Panc1 (cell line): ENCODE measurements around the gene ADRB1. TPM values are rescaled to one million over a fixed set of nuclear protein-coding genes. Genes with fewer than 3 reads are reported as not detected.

Source experiments
- ATAC-seq: fragments of 200-7000 bp; cut with Tn5 transposase; 2 replicates; pipeline ENCODE4 v1.9.1; 2020; ENCODE audit warnings: mild to moderate bottlenecking, moderate library complexity
- BruUV-seq: library from RNA; stranded (reverse); fragments of 400-500 nt; replicated peaks from 2 replicates; lab custom pipeline; 2021; lab: Mats Ljungman, UMichigan
- CTCF ChIA-PET: fragments of 300-600 bp; sonication (Branson Sonifier 250); formaldehyde crosslinking; loops from one replicate; lab custom pipeline; 2022; ENCODE audit warnings: antibody characterized with exemption; lab: Charles Lee
- POLR2A ChIA-PET: fragments of 300-600 bp; sonication (Branson Sonifier 250); formaldehyde crosslinking; loops from one replicate; lab custom pipeline; 2022; ENCODE audit warnings: antibody characterized with exemption; lab: Charles Lee
- DNase-seq: peaks from one replicate; pipeline ENCODE4 v3.0.0-alpha.2; 2010; ENCODE audit warnings: low read depth, low spot score
- H3K27ac ChIP-seq: 2 replicates; pipeline ENCODE4 v1.5.1; 2011; ENCODE audit warnings: mild to moderate bottlenecking, low read length, inconsistent platforms
- H3K27me3 ChIP-seq: fragments of 200-500 bp; sonication (Bioruptor generic); 2 replicates; pipeline ENCODE4 v1.6.0; 2014; ENCODE audit warnings: low read length, inconsistent platforms; ENCODE audit not compliant: control insufficient read depth, insufficient read depth
- H3K36me3 ChIP-seq: fragments of 200-500 bp; sonication (Bioruptor generic); 2 replicates; pipeline ENCODE4 v1.5.1; 2014; ENCODE audit warnings: inconsistent platforms, mild to moderate bottlenecking, low read length, moderate library complexity; ENCODE audit not compliant: control insufficient read depth, insufficient read depth
- H3K4me1 ChIP-seq: 2 replicates; pipeline ENCODE4 v1.5.1; 2011; ENCODE audit warnings: inconsistent platforms, mild to moderate bottlenecking, low read length, moderate library complexity; ENCODE audit not compliant: control insufficient read depth, insufficient read depth
- H3K4me3 ChIP-seq, 2 experiments: 2 replicates each; pipeline ENCODE4 v1.5.1; 2011 to 2012; ENCODE audit warnings: low read depth in 2 of 2, low read length in 2 of 2, mild to moderate bottlenecking in 2 of 2, inconsistent platforms in 1 of 2, moderate library complexity in 1 of 2
- H3K9me3 ChIP-seq: fragments of 200-500 bp; sonication (Bioruptor generic); 2 replicates; pipeline ENCODE4 v1.5.1; 2014; ENCODE audit warnings: low read depth, mild to moderate bottlenecking, inconsistent platforms, low read length, moderate library complexity; ENCODE audit not compliant: control insufficient read depth, insufficient read depth
- POLR2AphosphoS5 ChIP-seq: IDR thresholded peaks from 2 replicates; pipeline ENCODE4 v1.6.1; 2012; ENCODE audit warnings: mild to moderate bottlenecking, low read depth, low read length, moderate library complexity
- SIN3A ChIP-seq: IDR thresholded peaks from 2 replicates; pipeline ENCODE4 v1.6.1; 2012; ENCODE audit warnings: low read depth, mild to moderate bottlenecking, low read length, moderate library complexity, borderline replicate concordance; ENCODE audit not compliant: insufficient read depth
- TCF7L2 ChIP-seq: IDR thresholded peaks from 2 replicates; pipeline ENCODE4 v1.6.1; 2011; ENCODE audit warnings: mild to moderate bottlenecking, low read depth, low read length, inconsistent platforms
- in situ Hi-C: cut with HindIII; loops from 2 replicates; pipeline ENCODE4 v1.10.0; 2016; ENCODE audit warnings: low sequenced_read_pairs, low pct_unique_long_range_greater_than_20kb
- intact Hi-C: fragments of 100-400 bp; cut with micrococcal nuclease; formaldehyde crosslinking; loops from one replicate; pipeline ENCODE4 v1.10.0; 2022; ENCODE audit not compliant: unreplicated experiment
- total RNA-seq: library from RNA; stranded (reverse); gene quantifications from one replicate; pipeline ENCODE4 v1.2.1, GENCODE V29; 2021; ENCODE audit not compliant: unreplicated experiment
- TF ChIP-seq, protein P1 (sequence below), 2 experiments: IDR thresholded peaks; 2 replicates each; pipeline ENCODE4 v1.6.1; 2011 to 2012; ENCODE audit warnings: low read depth in 2 of 2, control low read depth in 1 of 2, low read length in 1 of 2, mild to moderate bottlenecking in 1 of 2, moderate library complexity in 1 of 2; ENCODE audit not compliant: insufficient read depth in 1 of 2
- TF ChIP-seq, protein P2 (sequence below): fragments of 450-650 bp; IDR thresholded peaks from 2 replicates; pipeline ENCODE4 v1.5.1; 2017; ENCODE audit warnings: mild to moderate bottlenecking

Gene ADRB1
- total RNA-seq, 1 experiment from 2014 or later = 12.9 TPM

DNA sequence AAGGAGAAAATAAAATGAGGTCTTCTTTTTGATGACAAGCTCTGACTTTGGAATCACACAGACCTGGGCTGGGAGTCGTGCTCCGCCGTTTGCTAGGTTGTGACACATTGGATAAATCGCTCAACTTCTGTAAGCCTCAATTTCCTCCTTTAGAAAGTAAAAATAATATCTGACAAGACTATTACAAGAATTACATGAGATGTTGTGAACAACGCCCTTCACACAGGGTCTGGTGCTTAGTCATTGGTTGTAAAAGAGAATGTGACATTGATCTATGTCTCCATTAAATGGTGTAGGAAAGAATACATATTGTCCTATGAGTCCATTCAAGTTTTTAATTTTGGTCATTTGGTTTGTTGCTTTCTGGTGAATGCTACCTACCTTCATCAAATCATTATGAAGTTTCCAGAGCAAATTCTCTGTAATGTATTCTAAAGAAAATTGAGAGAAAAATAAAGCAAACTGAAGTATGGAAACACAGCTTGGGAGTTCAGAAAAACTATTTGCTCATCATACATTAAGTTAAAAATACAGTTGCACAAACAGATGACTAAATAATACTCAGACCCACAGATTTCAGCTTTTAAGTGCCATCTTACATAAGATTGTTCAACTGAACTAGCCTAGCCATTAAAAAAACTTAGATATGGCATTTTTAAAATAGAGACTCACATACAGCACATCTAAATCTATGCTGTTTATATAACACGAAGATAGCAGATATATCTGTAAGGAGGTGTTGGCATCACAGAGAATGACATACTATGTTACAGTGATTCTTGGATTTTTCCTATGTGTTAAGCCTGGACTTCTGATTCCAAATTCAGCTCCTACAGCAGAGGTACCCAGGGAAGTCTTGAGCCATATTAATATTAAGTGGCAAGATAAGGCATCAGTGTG lies 12.3 kb upstream of the ADRB1 start:
- POLR2A ChIA-PET = no interaction called here
- ATAC-seq (no peak), DNase-seq (no peak)

DNA sequence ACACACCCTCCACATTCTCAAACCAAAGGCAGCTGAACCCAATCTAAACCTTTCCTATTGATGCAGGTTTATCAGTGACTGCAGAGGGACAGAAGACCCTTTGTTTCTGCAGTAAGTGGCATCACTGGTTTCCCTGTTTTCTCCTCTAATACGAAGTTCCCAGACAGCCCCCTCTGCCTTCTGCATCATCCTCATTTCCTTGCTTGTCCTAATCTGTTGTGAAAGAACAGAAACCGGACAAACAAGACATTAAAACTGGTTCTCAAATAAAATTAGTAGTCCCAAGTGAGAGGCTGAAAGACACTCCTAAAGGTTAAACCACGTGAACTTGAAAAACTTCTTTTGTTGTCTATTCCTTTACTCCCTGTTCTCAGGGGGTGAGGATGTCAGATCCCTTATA lies 10.1 kb upstream of the ADRB1 start:
- no peak for TF ChIP-seq SIN3A
- TF ChIP-seq, protein P1, sequence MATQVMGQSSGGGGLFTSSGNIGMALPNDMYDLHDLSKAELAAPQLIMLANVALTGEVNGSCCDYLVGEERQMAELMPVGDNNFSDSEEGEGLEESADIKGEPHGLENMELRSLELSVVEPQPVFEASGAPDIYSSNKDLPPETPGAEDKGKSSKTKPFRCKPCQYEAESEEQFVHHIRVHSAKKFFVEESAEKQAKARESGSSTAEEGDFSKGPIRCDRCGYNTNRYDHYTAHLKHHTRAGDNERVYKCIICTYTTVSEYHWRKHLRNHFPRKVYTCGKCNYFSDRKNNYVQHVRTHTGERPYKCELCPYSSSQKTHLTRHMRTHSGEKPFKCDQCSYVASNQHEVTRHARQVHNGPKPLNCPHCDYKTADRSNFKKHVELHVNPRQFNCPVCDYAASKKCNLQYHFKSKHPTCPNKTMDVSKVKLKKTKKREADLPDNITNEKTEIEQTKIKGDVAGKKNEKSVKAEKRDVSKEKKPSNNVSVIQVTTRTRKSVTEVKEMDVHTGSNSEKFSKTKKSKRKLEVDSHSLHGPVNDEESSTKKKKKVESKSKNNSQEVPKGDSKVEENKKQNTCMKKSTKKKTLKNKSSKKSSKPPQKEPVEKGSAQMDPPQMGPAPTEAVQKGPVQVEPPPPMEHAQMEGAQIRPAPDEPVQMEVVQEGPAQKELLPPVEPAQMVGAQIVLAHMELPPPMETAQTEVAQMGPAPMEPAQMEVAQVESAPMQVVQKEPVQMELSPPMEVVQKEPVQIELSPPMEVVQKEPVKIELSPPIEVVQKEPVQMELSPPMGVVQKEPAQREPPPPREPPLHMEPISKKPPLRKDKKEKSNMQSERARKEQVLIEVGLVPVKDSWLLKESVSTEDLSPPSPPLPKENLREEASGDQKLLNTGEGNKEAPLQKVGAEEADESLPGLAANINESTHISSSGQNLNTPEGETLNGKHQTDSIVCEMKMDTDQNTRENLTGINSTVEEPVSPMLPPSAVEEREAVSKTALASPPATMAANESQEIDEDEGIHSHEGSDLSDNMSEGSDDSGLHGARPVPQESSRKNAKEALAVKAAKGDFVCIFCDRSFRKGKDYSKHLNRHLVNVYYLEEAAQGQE (IDR thresholded peaks at IDR 0.05; ENCODE audit: insufficient read depth in 1 of 2, low read depth in 2 of 2, low read length in 1 of 2) = no peak
- no peak for TF ChIP-seq TCF7L2
- TF ChIP-seq, protein P2, sequence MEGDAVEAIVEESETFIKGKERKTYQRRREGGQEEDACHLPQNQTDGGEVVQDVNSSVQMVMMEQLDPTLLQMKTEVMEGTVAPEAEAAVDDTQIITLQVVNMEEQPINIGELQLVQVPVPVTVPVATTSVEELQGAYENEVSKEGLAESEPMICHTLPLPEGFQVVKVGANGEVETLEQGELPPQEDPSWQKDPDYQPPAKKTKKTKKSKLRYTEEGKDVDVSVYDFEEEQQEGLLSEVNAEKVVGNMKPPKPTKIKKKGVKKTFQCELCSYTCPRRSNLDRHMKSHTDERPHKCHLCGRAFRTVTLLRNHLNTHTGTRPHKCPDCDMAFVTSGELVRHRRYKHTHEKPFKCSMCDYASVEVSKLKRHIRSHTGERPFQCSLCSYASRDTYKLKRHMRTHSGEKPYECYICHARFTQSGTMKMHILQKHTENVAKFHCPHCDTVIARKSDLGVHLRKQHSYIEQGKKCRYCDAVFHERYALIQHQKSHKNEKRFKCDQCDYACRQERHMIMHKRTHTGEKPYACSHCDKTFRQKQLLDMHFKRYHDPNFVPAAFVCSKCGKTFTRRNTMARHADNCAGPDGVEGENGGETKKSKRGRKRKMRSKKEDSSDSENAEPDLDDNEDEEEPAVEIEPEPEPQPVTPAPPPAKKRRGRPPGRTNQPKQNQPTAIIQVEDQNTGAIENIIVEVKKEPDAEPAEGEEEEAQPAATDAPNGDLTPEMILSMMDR = no peak
- TF ChIP-seq POLR2AphosphoS5 = no peak
- intact Hi-C loops = no loop called here

More for the DNA sequence above, 12.3 kb upstream of the ADRB1 start:
- CTCF ChIA-PET = interaction anchor here (0.7 kb wide), 1 partner anchor 15 kb away, joined by 3 read pairs; no protein-coding TSS in a partner anchor
- intact Hi-C loops = no loop called here
- H3K27me3 ChIP-seq = no peaks in the 10 kb centered on the region
- BruUV-seq = no TSS peak
- H3K9me3 ChIP-seq = no peaks in the 10 kb centered on the region
- peaks cover 20% of the 10 kb centered on the region for H3K4me1 ChIP-seq
- peak overlapping the region; percentile 29; the same call in 1 of the 2 replicates for H3K27ac ChIP-seq
- no peak overlapping the region for H3K4me3 ChIP-seq
- TF ChIP-seq POLR2AphosphoS5 (no peak), TCF7L2 (no peak), SIN3A (no peak)
- TF ChIP-seq, protein P1 (IDR thresholded peaks at IDR 0.05; ENCODE audit: insufficient read depth in 1 of 2, low read depth in 2 of 2, low read length in 1 of 2) = no peak
- TF ChIP-seq, protein P2 = no peak
- in situ Hi-C loops = no loop called here
- no peaks in the 10 kb centered on the region for H3K36me3 ChIP-seq

More for the DNA sequence above, 10.1 kb upstream of the ADRB1 start:
- ChIA-PET CTCF (no interaction called here), POLR2A (no interaction called here)
- no peak for ATAC-seq
- BruUV-seq = no TSS peak
- Histone ChIP-seq H3K27me3 (no peaks in the 10 kb centered on the region), H3K4me3 (no peak overlapping the region), H3K27ac (peak overlapping the region; percentile 53; the same call in 1 of the 2 replicates), H3K9me3 (0 out of 2 replicates have a peak, but pooled peaks cover 2% of the 10 kb centered on the region), H3K4me1 (peaks cover 5% of the 10 kb centered on the region), H3K36me3 (no peaks in the 10 kb centered on the region)
- in situ Hi-C loops = no loop called here
- DNase-seq = no peak
